Breast epithelium (tissue), 3 donors: ENCODE measurements around the gene ABCA4.

Experiments
- POLR2A ChIP-seq: fragments of 450-650 bp; IDR thresholded peaks from one replicate; pipeline ENCODE4 v1.6.1; 2016; ENCODE audit warnings: antibody characterized with exemption, mild to moderate bottlenecking, moderate library complexity
- POLR2AphosphoS5 ChIP-seq, 3 donors: sonication (generic); formaldehyde crosslinking; IDR thresholded peaks; one replicate each; pipeline ENCODE4 v1.6.1; 2017; ENCODE audit warnings: antibody characterized with exemption in 3 of 3
- TF ChIP-seq, protein P1 (sequence below), 3 donors: fragments of 450-650 bp; IDR thresholded peaks; one replicate each; pipeline ENCODE4 v1.5.1; 2016 to 2017; ENCODE audit warnings: antibody characterized with exemption in 3 of 3, mild to moderate bottlenecking in 3 of 3, moderate library complexity in 3 of 3

DNA sequence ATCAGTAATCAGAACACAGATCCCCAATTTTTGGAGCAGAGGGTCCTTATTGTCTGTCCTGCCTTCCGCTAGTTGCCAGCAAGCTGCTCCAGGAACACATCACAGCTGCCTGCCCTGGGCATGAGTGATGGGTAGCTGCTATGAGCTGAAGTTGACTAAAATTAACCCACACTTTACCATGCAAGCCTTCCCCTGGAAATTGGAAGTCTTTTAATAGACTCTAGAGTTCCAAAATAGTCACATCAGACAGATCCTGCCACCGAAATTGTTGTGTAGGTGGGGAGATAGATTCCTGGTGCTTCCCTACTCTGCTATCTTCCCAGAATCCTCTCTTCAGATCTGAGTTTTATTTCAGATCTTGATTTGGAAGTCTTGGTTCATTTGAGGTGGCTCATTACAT lies 148.6 kb downstream of the ABCA4 start:
- no peak for TF ChIP-seq POLR2A
- TF ChIP-seq, protein P1, sequence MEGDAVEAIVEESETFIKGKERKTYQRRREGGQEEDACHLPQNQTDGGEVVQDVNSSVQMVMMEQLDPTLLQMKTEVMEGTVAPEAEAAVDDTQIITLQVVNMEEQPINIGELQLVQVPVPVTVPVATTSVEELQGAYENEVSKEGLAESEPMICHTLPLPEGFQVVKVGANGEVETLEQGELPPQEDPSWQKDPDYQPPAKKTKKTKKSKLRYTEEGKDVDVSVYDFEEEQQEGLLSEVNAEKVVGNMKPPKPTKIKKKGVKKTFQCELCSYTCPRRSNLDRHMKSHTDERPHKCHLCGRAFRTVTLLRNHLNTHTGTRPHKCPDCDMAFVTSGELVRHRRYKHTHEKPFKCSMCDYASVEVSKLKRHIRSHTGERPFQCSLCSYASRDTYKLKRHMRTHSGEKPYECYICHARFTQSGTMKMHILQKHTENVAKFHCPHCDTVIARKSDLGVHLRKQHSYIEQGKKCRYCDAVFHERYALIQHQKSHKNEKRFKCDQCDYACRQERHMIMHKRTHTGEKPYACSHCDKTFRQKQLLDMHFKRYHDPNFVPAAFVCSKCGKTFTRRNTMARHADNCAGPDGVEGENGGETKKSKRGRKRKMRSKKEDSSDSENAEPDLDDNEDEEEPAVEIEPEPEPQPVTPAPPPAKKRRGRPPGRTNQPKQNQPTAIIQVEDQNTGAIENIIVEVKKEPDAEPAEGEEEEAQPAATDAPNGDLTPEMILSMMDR (IDR thresholded peaks at IDR 0.05): no peak
- no peak for TF ChIP-seq POLR2AphosphoS5 (IDR thresholded peaks at IDR 0.05)
